ENCODE measurements around the gene BAIAP2L2. TPM values are rescaled to one million over a fixed set of nuclear protein-coding genes. Genes with fewer than 3 reads are reported as not detected.

Gene BAIAP2L2
- total and polyA plus RNA-seq, 7 donors = 0.23 to 5.1 (median 0.55) TPM; not detected in 1

- Histone ChIP-seq H3K9me3 (no peaks in the 10 kb centered on the region), H3K27ac (no peak overlapping the region), H3K27me3 (ENCODE audit: insufficient read depth in 3 of 3, low read length in 2 of 3) (peaks cover 0 to 3% (median 2%) of the 10 kb centered on the region in 3 donors), H3K4me3 (no peak overlapping the region), H3K36me3 (ENCODE audit: insufficient read depth in 1 of 2, low read depth in 1 of 2) (no peaks in the 10 kb centered on the region), H3K4me1 (peaks cover 7% of the 10 kb centered on the region)
- DNase-seq (no peak), ATAC-seq (no peak)
- no peak for TF ChIP-seq CTCF (IDR thresholded peaks at IDR 0.05)
- intact Hi-C loops (cut with DNase I) = no loop called here
- 85 to 90% (median 85%) methylated on average over 9 of the region's 9 CpGs for WGBS, 3 donors
Observed at GRCh38 chr22:38035530-38035885, 75.0 kb downstream of the BAIAP2L2 start.

Other genes with a start within 250 kb of the BAIAP2L2 start
- 10 to 100 TPM; 16.4 to 24.7 (median 18.9) TPM for gene MICALL1, start 204.4 kb downstream of the BAIAP2L2 start, total RNA-seq
- gene MICALL1, start 204.4 kb downstream of the BAIAP2L2 start, polyA plus RNA-seq = 10 to 100 TPM; 10.3 to 16.9 (median 12.1) TPM
- under 1 TPM; 0.17 to 0.43 (median 0.20) TPM for gene C22orf23, start 157.1 kb downstream of the BAIAP2L2 start, total RNA-seq
- 1 to 10 TPM in 1 of 3 donors, under 1 TPM in 2; 0.36 to 1.2 (median 0.72) TPM for gene C22orf23, start 157.1 kb downstream of the BAIAP2L2 start, polyA plus RNA-seq
- gene POLR2F, start 157.0 kb downstream of the BAIAP2L2 start, total RNA-seq = 10 to 100 TPM; 69.2 to 95.9 (median 88.4) TPM
- gene POLR2F, start 157.0 kb downstream of the BAIAP2L2 start, polyA plus RNA-seq = 100 to 1,000 TPM; 215 to 280 (median 238) TPM
- under 1 TPM in 2 of 4 donors, not detected in 2; 0.25 to 0.36 TPM for gene SOX10, start 126.1 kb downstream of the BAIAP2L2 start, total RNA-seq
- gene SOX10, start 126.1 kb downstream of the BAIAP2L2 start, polyA plus RNA-seq = under 1 TPM; 0.10 to 0.18 (median 0.18) TPM
- 10 to 100 TPM; 11.9 to 31.5 (median 17.8) TPM for gene PICK1, start 53.3 kb downstream of the BAIAP2L2 start, total RNA-seq
- 10 to 100 TPM; 15.2 to 19.6 (median 18.9) TPM for gene PICK1, start 53.3 kb downstream of the BAIAP2L2 start, polyA plus RNA-seq
- gene SLC16A8, start 26.5 kb downstream of the BAIAP2L2 start, total RNA-seq = under 1 TPM in 1 of 4 donors, not detected in 3; 0.23 TPM
- gene SLC16A8, start 26.5 kb downstream of the BAIAP2L2 start, polyA plus RNA-seq = 1 to 10 TPM in 1 of 3 donors, under 1 TPM in 2; 0.25 to 1.0 (median 0.33) TPM
- 10 to 100 TPM in 2 of 4 donors, 1 to 10 TPM in 2; 8.5 to 17.4 (median 11.4) TPM for gene PLA2G6, start 71.1 kb upstream of the BAIAP2L2 start, total RNA-seq
- gene PLA2G6, start 71.1 kb upstream of the BAIAP2L2 start, polyA plus RNA-seq = 1 to 10 TPM; 4.5 to 7.1 (median 7.1) TPM
- 10 to 100 TPM in 3 of 4 donors, 1 to 10 TPM in 1; 5.7 to 63.8 (median 39.5) TPM for gene MAFF, start 91.3 kb upstream of the BAIAP2L2 start, total RNA-seq
- gene MAFF, start 91.3 kb upstream of the BAIAP2L2 start, polyA plus RNA-seq = 100 to 1,000 TPM in 1 of 3 donors, 10 to 100 TPM in 2; 23.6 to 118 (median 26.9) TPM
- 10 to 100 TPM; 23.2 to 40.3 (median 30.3) TPM for gene TMEM184B, start 162.3 kb upstream of the BAIAP2L2 start, total RNA-seq
- gene TMEM184B, start 162.3 kb upstream of the BAIAP2L2 start, polyA plus RNA-seq = 10 to 100 TPM; 13.6 to 28.2 (median 24.8) TPM
- 10 to 100 TPM; 41.4 to 61.8 (median 49.0) TPM for gene CSNK1E, start 206.7 kb upstream of the BAIAP2L2 start, total RNA-seq
- 100 to 1,000 TPM in 1 of 3 donors, 10 to 100 TPM in 2; 33.4 to 193 (median 63.6) TPM for gene CSNK1E, start 206.7 kb upstream of the BAIAP2L2 start, polyA plus RNA-seq